Caco-2 (cell line): ENCODE results near the gene SPOP. TPM values are rescaled to one million over a fixed set of nuclear protein-coding genes. Genes with fewer than 3 reads are reported as not detected.
A peak's percentile ranks its signal among the peaks of the same experiment; 100 is the strongest.

Source experiments
- BruUV-seq: library from RNA; stranded (reverse); fragments of 400-500 nt; replicated peaks from 2 replicates; lab custom pipeline; 2021; lab: Mats Ljungman, UMichigan
- CTCF ChIA-PET: fragments of 300-600 bp; sonication (Branson Sonifier 250); formaldehyde crosslinking; loops from one replicate; lab custom pipeline; 2022; ENCODE audit warnings: antibody characterized with exemption; lab: Charles Lee
- POLR2A ChIA-PET: fragments of 300-600 bp; sonication (Branson Sonifier 250); formaldehyde crosslinking; loops from one replicate; lab custom pipeline; 2022; ENCODE audit warnings: antibody characterized with exemption; lab: Charles Lee
- DNase-seq, 2 experiments: peaks; one replicate each; pipeline versions ENCODE4 v3.0.0 to v3.0.0-alpha.2; 2020 to 2022
- H3K27me3 ChIP-seq: replicated peaks from 2 replicates; pipeline ENCODE4 v1.6.0; 2011; ENCODE audit warnings: low read length; ENCODE audit not compliant: control insufficient read depth, insufficient read depth
- H3K36me3 ChIP-seq: 2 replicates; pipeline ENCODE4 v1.5.1; 2011; ENCODE audit warnings: low read length; ENCODE audit not compliant: control insufficient read depth, insufficient read depth
- H3K4me1 ChIP-seq: fragments of 250-450 bp; sonication (Bioruptor Pico); 2 replicates; pipeline ENCODE4 v1.5.1; 2020; ENCODE audit warnings: mild to moderate bottlenecking
- H3K4me3 ChIP-seq: 2 replicates; pipeline ENCODE4 v1.5.1; 2011; ENCODE audit warnings: low read depth, mild to moderate bottlenecking, control low read depth, low read length
- H3K9me3 ChIP-seq: fragments of 250-450 bp; sonication (Bioruptor Pico); 2 replicates; pipeline ENCODE4 v1.5.1; 2020; ENCODE audit warnings: mild to moderate bottlenecking, moderate library complexity
- H3K27ac Mint-ChIP-seq: one replicate; pipeline ENCODE4 v1.8.0; 2022; ENCODE audit warnings: mixed read lengths; ENCODE audit not compliant: unreplicated experiment
- H3K27me3 Mint-ChIP-seq: one replicate; pipeline ENCODE4 v1.8.0; 2022; ENCODE audit warnings: mixed read lengths; ENCODE audit not compliant: insufficient read depth, unreplicated experiment
- H3K36me3 Mint-ChIP-seq: one replicate; pipeline ENCODE4 v1.8.0; 2022; ENCODE audit warnings: mild to moderate bottlenecking, mixed read lengths; ENCODE audit not compliant: insufficient read depth, unreplicated experiment
- H3K4me1 Mint-ChIP-seq: one replicate; pipeline ENCODE4 v1.8.0; 2022; ENCODE audit warnings: low read depth, mixed read lengths; ENCODE audit not compliant: unreplicated experiment
- H3K4me3 Mint-ChIP-seq: one replicate; pipeline ENCODE4 v1.8.0; 2022; ENCODE audit warnings: mild to moderate bottlenecking, moderate library complexity, mixed read lengths; ENCODE audit not compliant: unreplicated experiment
- H3K9me3 Mint-ChIP-seq: one replicate; pipeline ENCODE4 v1.8.0; 2022; ENCODE audit warnings: mixed read lengths; ENCODE audit not compliant: unreplicated experiment
- intact Hi-C: fragments of 100-400 bp; cut with micrococcal nuclease; formaldehyde crosslinking; loops from one replicate; pipeline ENCODE4 v1.10.0; 2022; ENCODE audit not compliant: unreplicated experiment
- total RNA-seq: library from RNA; stranded (reverse); gene quantifications from 2 replicates; pipeline ENCODE4 v1.2.3, GENCODE V29; 2022
- TF ChIP-seq, protein P1 (sequence below), 2 experiments: fragments of 200-600 bp in 1 of 2; IDR thresholded peaks; 1 replicate in 1 of 2; 2 replicates in 1 of 2; pipeline versions ENCODE4 v1.5.1 to v1.8.0; 2011 to 2022; ENCODE audit warnings: antibody characterized with exemption in 1 of 2, control low read depth in 1 of 2, inconsistent platforms in 1 of 2, low read depth in 1 of 2, low read length in 1 of 2, mild to moderate bottlenecking in 1 of 2, moderate library complexity in 1 of 2; ENCODE audit not compliant: insufficient read depth in 1 of 2, severe bottlenecking in 1 of 2, unreplicated experiment in 1 of 2

The SPOP gene
- total RNA-seq, 1 experiment from 2014 or later, result 70.2 TPM

DNA sequence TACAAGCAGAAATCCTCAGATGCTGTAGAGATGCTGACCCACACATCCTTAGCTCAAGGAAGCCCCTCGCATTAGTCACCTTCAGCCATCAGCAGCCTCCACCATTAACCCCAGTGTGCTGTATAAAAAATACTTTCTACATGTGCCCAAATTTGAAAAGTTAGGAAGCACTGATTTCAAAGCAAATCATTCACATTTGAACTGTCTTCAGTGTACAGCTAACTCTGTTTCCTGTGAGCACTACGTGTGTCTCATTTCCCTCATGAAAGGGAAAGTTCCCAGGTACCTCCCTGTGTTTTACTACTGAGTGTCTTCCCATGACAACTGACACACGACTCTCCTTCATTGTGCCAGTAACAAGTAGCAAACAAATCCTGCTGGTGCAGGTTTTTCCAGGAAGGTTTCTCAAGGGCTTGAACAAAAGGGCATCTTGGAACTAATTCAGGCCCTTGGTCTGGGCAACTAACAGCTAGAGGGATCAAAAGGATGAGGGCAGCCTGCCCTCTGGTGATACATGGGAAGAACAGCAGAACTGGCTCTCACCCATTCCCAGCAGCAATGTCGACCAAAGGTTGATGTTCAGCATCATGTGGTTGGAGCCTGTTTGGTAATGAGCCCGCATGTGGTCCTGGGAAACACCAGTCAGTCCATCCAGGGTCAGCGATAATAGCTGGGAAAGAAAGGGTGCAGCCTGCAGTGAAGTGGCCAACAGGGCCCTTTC, 25.8 kb upstream of the SPOP start:
- CTCF ChIA-PET, result interaction anchor here (0.6 to 2.8 kb wide), 18 partner anchors 8 to 289 kb away, joined by 3 to 22 read pairs (median 4); partner anchors contain the start of genes FAM117A, NXPH3 and PHB1
- H3K27me3 Mint-ChIP-seq, result no peaks in the 10 kb centered on the region
- peaks cover 8% of the 10 kb centered on the region for H3K4me1 ChIP-seq
- H3K4me1 Mint-ChIP-seq, result peaks cover 34% of the 10 kb centered on the region
- H3K36me3 Mint-ChIP-seq, result peaks cover 84% of the 10 kb centered on the region
- H3K27me3 ChIP-seq, result no peaks in the 10 kb centered on the region
- H3K27ac Mint-ChIP-seq, result no peak overlapping the region
- H3K4me3 Mint-ChIP-seq, result no peak overlapping the region
- POLR2A ChIA-PET, result interaction anchor here (0.8 to 1.1 kb wide), 3 partner anchors 60 to 146 kb away, joined by 3 to 6 read pairs (median 3); partner anchors contain the start of gene FAM117A
- intact Hi-C loops, result loop anchor here (1.0 kb wide), 1 partner anchor 135 kb away; no protein-coding TSS in a partner anchor
- TF ChIP-seq, protein P1, sequence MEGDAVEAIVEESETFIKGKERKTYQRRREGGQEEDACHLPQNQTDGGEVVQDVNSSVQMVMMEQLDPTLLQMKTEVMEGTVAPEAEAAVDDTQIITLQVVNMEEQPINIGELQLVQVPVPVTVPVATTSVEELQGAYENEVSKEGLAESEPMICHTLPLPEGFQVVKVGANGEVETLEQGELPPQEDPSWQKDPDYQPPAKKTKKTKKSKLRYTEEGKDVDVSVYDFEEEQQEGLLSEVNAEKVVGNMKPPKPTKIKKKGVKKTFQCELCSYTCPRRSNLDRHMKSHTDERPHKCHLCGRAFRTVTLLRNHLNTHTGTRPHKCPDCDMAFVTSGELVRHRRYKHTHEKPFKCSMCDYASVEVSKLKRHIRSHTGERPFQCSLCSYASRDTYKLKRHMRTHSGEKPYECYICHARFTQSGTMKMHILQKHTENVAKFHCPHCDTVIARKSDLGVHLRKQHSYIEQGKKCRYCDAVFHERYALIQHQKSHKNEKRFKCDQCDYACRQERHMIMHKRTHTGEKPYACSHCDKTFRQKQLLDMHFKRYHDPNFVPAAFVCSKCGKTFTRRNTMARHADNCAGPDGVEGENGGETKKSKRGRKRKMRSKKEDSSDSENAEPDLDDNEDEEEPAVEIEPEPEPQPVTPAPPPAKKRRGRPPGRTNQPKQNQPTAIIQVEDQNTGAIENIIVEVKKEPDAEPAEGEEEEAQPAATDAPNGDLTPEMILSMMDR (IDR thresholded peaks at IDR 0.05; ENCODE audit: insufficient read depth in 1 of 2, low read depth in 1 of 2, low read length in 1 of 2, severe bottlenecking in 1 of 2, unreplicated experiment in 1 of 2), result peak; percentile 87 to 93
- H3K36me3 ChIP-seq, result peaks cover 20% of the 10 kb centered on the region
- no peak overlapping the region for H3K4me3 ChIP-seq
- BruUV-seq, result no TSS peak
- DNase-seq, result peak; percentile 78 to 83
- H3K9me3 Mint-ChIP-seq, result no peaks in the 10 kb centered on the region
- no peaks in the 10 kb centered on the region for H3K9me3 ChIP-seq

DNA sequence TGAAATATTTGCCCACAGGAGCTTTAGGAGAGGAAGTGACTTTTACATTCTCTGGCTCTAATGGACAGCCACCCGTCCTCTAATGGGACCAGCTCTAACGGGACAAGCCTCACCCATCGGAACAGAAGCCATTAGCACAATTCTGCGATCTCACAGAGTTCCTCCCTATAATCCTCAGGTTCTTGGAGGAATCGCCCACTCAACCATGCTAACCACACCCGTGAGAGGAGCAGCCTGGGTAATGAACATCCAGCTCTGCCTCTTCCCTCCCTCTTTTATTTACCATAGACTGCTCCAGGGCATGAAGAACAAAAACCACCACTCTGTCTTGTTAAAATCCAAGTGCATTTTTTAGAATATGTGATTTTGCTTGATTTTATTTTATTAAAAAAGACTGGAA, 23.1 kb upstream of the SPOP start:
- no peaks in the 10 kb centered on the region for H3K9me3 ChIP-seq
- peaks cover 60% of the 10 kb centered on the region for H3K36me3 Mint-ChIP-seq
- H3K36me3 ChIP-seq, result peaks cover 20% of the 10 kb centered on the region
- peaks cover 18% of the 10 kb centered on the region for H3K4me1 Mint-ChIP-seq
- TF ChIP-seq, protein P1 (IDR thresholded peaks at IDR 0.05; ENCODE audit: insufficient read depth in 1 of 2, low read depth in 1 of 2, low read length in 1 of 2, severe bottlenecking in 1 of 2, unreplicated experiment in 1 of 2), result no peak
- no peaks in the 10 kb centered on the region for H3K27me3 ChIP-seq
- no peak for DNase-seq
- ChIA-PET CTCF (interaction anchor here (0.6 to 8.6 kb wide), 5 partner anchors 8 to 144 kb away, joined by 3 to 114 read pairs (median 44); no protein-coding TSS in a partner anchor), POLR2A (no interaction called here)
- BruUV-seq, result no TSS peak
- H3K4me3 Mint-ChIP-seq, result no peak overlapping the region
- no peak overlapping the region for H3K27ac Mint-ChIP-seq
- H3K4me3 ChIP-seq, result no peak overlapping the region
- H3K27me3 Mint-ChIP-seq, result no peaks in the 10 kb centered on the region
- intact Hi-C loops, result no loop called here
- no peaks in the 10 kb centered on the region for H3K9me3 Mint-ChIP-seq
- H3K4me1 ChIP-seq, result no peaks in the 10 kb centered on the region; the same call in 1 of the 2 replicates

DNA sequence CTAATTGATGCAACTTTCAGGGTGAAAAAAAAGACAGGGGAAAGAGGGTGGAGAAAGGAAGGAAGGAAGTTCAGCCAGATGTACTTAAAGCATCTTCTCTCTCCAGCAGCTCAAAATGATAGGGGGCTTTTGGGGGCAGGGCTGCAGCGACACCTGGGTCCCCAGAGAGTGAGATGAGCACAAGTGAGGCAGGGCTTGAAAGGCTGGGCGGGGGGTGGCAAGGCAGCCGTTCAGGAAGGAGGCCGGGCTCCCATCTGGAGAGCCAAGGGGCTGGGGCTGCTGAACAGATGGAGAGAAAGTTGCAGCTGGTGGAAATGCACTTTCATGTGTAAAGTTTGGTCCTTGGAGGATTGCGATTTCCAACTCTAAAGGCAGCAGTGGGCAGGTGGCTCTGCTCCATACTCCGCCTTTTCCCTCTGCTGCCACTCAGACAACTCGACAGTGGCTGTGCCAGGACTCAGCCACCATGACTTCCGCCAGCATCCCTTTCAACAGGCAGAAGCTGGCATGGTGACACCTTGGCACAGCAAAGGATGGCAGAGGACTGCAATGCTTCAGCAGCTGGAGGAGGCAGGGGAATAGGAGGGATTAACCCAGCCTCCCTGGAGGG, 22.2 kb upstream of the SPOP start:
- H3K27me3 Mint-ChIP-seq, result no peaks in the 10 kb centered on the region
- ChIA-PET POLR2A (interaction anchor here (1.8 to 1.9 kb wide), 2 partner anchors 8 to 130 kb away, joined by 7 to 8 read pairs; partner anchors contain the start of gene SLC35B1), CTCF (interaction anchor here (1.2 to 8.6 kb wide), 6 partner anchors 8 to 143 kb away, joined by 7 to 114 read pairs (median 36); partner anchors contain the start of genes NXPH3 and SLC35B1)

More for the DNA sequence above, 22.2 kb upstream of the SPOP start:
- Mint-ChIP-seq H3K4me3 (no peak overlapping the region), H3K27ac (no peak overlapping the region), H3K4me1 (peaks cover 16% of the 10 kb centered on the region), H3K36me3 (peaks cover 51% of the 10 kb centered on the region), H3K9me3 (no peaks in the 10 kb centered on the region)
- peaks cover 17% of the 10 kb centered on the region for H3K36me3 ChIP-seq
- DNase-seq, result no peak
- H3K9me3 ChIP-seq, result no peaks in the 10 kb centered on the region
- no peak overlapping the region for H3K4me3 ChIP-seq
- intact Hi-C loops, result loop anchor here (2.0 kb wide), 1 partner anchor 285 kb away; the partner anchor contains the start of gene PHB1
- TF ChIP-seq, protein P1 (IDR thresholded peaks at IDR 0.05; ENCODE audit: insufficient read depth in 1 of 2, low read depth in 1 of 2, low read length in 1 of 2, severe bottlenecking in 1 of 2, unreplicated experiment in 1 of 2), result no peak
- BruUV-seq, result no TSS peak
- no peaks in the 10 kb centered on the region; the same call in 1 of the 2 replicates for H3K4me1 ChIP-seq
- H3K27me3 ChIP-seq, result no peaks in the 10 kb centered on the region
